Measurements from ENCODE around the gene TIAM2. TPM values are rescaled to one million over a fixed set of nuclear protein-coding genes. Genes with fewer than 3 reads are reported as not detected.

The TIAM2 gene
- total RNA-seq, 4 donors from 2014 or later: 8.6 to 17.0 (median 14.8) TPM

DNA sequence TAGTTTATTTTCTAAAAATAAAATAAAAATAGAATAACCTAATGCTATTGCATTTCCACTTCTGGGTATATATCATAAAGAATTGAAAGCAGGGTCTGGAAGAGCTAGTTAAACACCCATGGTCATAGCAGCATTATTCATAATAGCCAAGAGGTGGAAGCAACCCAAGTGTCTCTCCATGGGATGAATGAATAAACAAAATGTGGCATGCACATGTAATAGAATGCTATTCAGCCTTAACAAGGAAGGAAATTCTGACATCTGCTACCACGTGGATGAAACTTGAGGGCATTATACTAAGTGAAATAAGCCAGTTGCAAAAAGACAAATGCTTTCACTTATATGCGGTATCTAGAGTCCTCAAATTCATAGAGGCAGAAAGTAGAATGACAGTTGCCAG is 130.8 kb downstream of the TIAM2 start:
- H3K27me3 ChIP-seq: no peaks in the 10 kb centered on the region
- peaks cover 0 to 17% (median 6%) of the 10 kb centered on the region in 4 donors for H3K4me1 ChIP-seq
- peaks cover 0 to 6% (median 0%) of the 10 kb centered on the region in 4 donors for H3K36me3 ChIP-seq
- TF ChIP-seq POLR2AphosphoS5 (IDR thresholded peaks at IDR 0.05) (no peak), POLR2A (IDR thresholded peaks at IDR 0.05; ENCODE audit: low read depth) (no peak), CTCF (IDR thresholded peaks at IDR 0.05) (no peak), EP300 (IDR thresholded peaks at IDR 0.05) (no peak)
- intact Hi-C loops (cut with DNase I): no loop called here
- no peak overlapping the region for H3K4me3 ChIP-seq
- H3K9me3 ChIP-seq: no peaks in the 10 kb centered on the region
- DNase-seq (ENCODE audit: extremely low spot score): no peak
- H3K27ac ChIP-seq (replicated peaks in 1 of 4): no peak overlapping the region
- WGBS: 50% methylated on average over 2 of the region's 2 CpGs

GRCh38 chr6:155126727-155127439 is 131.8 kb downstream of the TIAM2 start:
- H3K4me1 ChIP-seq: peaks cover 0 to 8% (median 3%) of the 10 kb centered on the region in 4 donors
- 85% methylated on average over 9 of the region's 10 CpGs for WGBS
- TF ChIP-seq CTCF (IDR thresholded peaks at IDR 0.05) (no peak), POLR2A (IDR thresholded peaks at IDR 0.05; ENCODE audit: low read depth) (no peak), EP300 (IDR thresholded peaks at IDR 0.05) (no peak), POLR2AphosphoS5 (IDR thresholded peaks at IDR 0.05) (no peak)
- intact Hi-C loops (cut with DNase I): no loop called here
- no peaks in the 10 kb centered on the region for H3K27me3 ChIP-seq
- H3K4me3 ChIP-seq: no peak overlapping the region
- H3K27ac ChIP-seq (replicated peaks in 1 of 4): no peak overlapping the region
- peaks cover 0 to 6% (median 0%) of the 10 kb centered on the region in 4 donors for H3K36me3 ChIP-seq
- no peaks in the 10 kb centered on the region for H3K9me3 ChIP-seq
- no peak for DNase-seq (ENCODE audit: extremely low spot score)

GRCh38 chr6:155128977-155129376 is 133.9 kb downstream of the TIAM2 start:
- no peak for DNase-seq (ENCODE audit: extremely low spot score)
- no peaks in the 10 kb centered on the region for H3K9me3 ChIP-seq
- 72% methylated on average over 4 of the region's 4 CpGs for WGBS
- intact Hi-C loops (cut with DNase I): no loop called here
- no peak for TF ChIP-seq POLR2A (IDR thresholded peaks at IDR 0.05; ENCODE audit: low read depth)
- TF ChIP-seq POLR2AphosphoS5 (IDR thresholded peaks at IDR 0.05): no peak
- no peak for TF ChIP-seq EP300 (IDR thresholded peaks at IDR 0.05)
- TF ChIP-seq CTCF (IDR thresholded peaks at IDR 0.05): no peak
- H3K36me3 ChIP-seq: peaks cover 0 to 6% (median 0%) of the 10 kb centered on the region in 4 donors
- H3K4me1 ChIP-seq: peaks cover 0 to 6% (median 1%) of the 10 kb centered on the region in 4 donors
- H3K27ac ChIP-seq (replicated peaks in 1 of 4): no peak overlapping the region
- no peak overlapping the region for H3K4me3 ChIP-seq
- no peaks in the 10 kb centered on the region for H3K27me3 ChIP-seq

- Histone ChIP-seq H3K27me3 (no peaks in the 10 kb centered on the region), H3K27ac (replicated peaks in 1 of 4) (no peak overlapping the region), H3K4me1 (peaks cover 0 to 6% (median 1%) of the 10 kb centered on the region in 4 donors), H3K36me3 (peaks cover 0 to 6% (median 0%) of the 10 kb centered on the region in 4 donors), H3K4me3 (no peak overlapping the region), H3K9me3 (no peaks in the 10 kb centered on the region)
- TF ChIP-seq POLR2AphosphoS5 (IDR thresholded peaks at IDR 0.05): no peak
- no peak for TF ChIP-seq CTCF (IDR thresholded peaks at IDR 0.05)
- TF ChIP-seq POLR2A (IDR thresholded peaks at IDR 0.05; ENCODE audit: low read depth): no peak
- no peak for TF ChIP-seq EP300 (IDR thresholded peaks at IDR 0.05)
- 97% methylated on average over 7 of the region's 14 CpGs for WGBS
- no peak for DNase-seq (ENCODE audit: extremely low spot score)
- intact Hi-C loops (cut with DNase I): no loop called here
Observed at GRCh38 chr6:155129744-155130143, 134.6 kb downstream of the TIAM2 start.

All from esophagus muscularis mucosa (tissue), 4 donors.